ENCODE measurements around the gene GFOD2. TPM values are rescaled to one million over a fixed set of nuclear protein-coding genes. Genes with fewer than 3 reads are reported as not detected.
"Not testable (repeated sequence)": the region's sequence is repeated elsewhere in the genome, so short reads cannot be mapped to it uniquely, and the experiment has no call there.

Gene GFOD2
- polyA plus RNA-seq, 12 donors = 10.2 to 29.8 (median 13.1) TPM; not detected in 1

DNA sequence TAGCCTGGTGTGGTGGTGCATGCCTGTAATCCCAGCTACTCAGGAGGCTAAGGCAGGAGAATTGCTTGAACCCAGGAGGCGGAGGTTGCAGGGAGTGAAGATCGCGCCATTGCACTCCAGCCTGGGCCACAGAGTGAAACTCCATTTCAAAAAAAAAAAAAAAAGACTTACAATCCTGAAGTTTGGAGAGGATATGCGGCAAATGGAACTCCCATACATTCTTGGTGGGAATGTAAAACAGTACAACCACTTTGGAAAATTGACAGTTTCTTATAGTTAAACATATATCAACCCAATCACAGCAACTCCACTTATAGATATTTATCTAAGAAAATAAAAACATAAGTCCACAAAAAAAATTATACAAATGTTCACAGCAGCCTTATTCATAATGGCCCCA, 11.9 kb downstream of the GFOD2 start:
- no peak for DNase-seq

DNA sequence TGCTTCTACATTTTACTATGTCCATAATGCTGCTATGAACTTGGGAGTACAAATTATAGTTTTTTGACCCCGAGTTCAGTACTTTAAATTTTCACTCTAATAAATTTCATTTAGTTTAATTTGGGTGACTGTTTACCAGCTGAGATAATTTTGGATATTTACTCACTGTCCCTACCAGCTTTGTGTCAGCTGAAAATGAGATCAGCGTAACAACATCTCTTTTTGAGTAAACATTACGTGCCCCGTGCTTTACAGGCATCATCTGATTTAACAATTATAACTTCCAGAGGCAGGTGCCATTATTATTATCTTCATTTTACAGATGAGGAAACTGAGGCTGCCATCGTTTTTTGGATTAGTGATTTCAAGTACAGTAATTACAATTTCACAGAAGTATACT, 15.0 kb downstream of the GFOD2 start:
- no peak for DNase-seq

DNA sequence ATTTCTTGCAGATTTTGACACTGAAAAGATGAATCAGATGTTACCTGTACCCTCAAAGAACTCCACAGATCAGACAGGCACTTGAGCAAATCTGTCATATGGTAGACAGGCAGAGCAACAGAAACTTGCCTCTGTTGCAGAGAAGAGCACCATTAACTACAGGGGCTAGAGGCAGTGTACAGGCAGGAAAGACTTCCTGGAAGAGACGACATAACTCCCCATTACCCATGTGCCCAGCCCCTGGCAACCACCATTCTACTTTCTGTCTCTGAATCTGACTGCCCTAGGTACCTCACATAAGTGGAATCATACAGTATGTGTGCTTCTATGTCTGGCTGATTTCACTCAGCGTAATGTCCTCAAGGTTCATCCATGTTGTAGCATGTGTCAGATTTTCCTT, 15.5 kb downstream of the GFOD2 start:
- DNase-seq = no peak

DNA sequence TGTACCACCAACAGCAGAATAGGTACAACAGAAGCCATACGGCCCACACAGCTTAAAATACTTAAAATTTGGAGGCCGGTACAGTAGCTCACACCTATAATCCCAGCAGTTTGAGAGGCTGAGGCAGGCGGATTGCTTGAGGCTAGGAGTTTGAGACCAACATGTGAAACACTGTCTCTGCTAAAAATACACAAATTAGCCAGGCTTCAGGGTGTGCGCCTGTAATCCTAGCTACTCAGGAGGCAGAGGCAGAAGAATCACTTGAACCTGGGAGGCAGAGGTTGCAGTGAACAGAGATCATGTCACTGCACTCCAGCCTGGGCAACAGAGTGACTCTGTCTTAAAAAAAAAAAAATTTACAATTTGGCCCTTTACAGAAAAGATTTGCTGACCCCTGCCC, 17.0 kb downstream of the GFOD2 start:
- DNase-seq = no peak

DNA sequence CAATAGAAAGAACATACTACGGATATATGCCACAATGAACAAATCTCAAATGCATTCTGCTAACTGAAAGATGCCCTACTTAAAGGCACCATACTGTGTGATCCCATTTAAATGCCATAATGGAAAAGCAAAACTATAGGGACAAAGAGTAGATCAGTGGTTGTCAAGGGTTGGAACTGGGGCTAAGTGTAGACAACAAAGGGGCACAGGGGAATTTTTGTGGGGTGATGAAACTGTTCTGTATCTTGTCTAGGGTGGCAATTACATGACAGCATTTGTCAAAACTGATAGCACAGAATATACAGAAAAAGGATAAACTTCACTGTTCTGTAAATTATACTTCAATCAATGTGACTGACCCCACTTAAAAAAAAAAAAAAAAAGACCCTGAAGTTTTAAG, 17.7 kb downstream of the GFOD2 start:
- no peak for DNase-seq

DNA sequence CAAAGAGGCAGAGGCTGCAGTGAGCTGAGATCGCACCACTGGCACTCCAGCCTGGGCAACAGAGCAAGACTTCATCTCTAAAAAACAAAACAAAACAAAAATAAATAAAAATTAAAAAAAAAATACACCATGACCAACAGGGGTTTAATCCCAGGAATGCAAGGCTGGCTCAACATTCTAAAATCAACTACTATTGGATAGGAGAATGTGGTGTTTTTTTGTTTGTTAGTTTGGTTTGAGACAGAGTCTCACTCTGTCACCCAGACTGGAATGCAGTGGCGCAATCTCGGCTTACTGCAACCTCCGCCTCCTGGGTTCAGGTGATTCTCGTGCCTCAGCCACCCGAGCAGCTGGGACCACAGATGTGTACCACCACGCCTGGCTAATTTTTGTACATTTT, 19.9 kb downstream of the GFOD2 start:
- DNase-seq = no peak

DNA sequence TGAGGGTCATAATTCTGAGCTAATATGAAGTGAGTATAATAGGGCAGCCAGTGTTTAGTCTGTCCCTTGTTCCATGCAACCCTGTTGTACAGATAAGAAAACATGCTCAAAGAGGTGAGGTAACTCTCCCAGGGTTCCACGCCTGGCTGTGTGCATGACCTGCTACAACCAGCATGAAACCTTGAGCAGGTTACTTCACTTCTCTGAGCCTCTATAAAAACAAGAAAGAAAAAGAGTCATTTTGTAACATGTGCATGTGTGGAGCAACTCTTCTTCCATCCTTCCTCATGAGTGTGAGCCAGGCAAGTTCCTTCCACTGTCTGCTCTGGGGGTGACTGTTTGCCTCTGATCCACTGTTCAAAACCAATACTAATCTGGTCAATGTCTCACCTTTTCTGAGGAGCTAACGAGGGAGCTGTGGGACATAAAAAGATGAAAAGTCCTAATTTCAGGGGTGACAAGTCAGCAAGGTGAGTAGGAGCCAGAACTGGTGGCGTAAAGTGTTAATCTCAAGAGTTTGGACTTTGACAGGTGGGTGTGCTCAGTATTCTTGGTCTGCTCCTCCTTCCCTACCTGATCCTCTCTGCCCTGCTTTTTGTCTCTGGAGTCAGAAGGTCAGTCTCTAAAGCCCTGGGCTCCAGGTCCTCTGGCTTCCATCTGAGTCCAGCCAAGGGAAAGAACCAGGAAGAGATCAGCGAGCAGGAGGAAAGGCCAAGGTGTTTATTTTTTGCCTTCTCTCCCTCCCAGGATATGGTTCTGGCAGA, 21.5 kb downstream of the GFOD2 start:
- no peak for DNase-seq

DNA sequence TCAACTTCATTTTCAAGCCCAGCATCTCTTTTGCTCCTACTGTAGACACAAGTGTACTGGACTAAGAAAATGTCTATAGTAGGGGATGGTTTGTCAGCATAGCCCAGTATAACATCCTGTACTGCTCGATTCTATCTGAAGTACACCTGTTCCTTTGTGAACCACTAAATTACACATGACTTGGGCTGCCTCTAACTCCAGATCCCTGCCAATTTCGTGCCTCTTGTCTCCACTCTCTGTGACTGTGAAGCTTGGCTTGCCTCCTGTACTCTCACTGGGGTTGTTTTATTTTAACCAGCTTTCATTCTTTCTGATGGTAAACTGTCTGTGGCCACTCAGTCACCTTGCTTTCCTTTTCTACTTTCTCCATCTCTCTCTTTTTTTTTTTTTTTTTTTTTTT, 24.5 kb downstream of the GFOD2 start:
- DNase-seq = no peak

DNA sequence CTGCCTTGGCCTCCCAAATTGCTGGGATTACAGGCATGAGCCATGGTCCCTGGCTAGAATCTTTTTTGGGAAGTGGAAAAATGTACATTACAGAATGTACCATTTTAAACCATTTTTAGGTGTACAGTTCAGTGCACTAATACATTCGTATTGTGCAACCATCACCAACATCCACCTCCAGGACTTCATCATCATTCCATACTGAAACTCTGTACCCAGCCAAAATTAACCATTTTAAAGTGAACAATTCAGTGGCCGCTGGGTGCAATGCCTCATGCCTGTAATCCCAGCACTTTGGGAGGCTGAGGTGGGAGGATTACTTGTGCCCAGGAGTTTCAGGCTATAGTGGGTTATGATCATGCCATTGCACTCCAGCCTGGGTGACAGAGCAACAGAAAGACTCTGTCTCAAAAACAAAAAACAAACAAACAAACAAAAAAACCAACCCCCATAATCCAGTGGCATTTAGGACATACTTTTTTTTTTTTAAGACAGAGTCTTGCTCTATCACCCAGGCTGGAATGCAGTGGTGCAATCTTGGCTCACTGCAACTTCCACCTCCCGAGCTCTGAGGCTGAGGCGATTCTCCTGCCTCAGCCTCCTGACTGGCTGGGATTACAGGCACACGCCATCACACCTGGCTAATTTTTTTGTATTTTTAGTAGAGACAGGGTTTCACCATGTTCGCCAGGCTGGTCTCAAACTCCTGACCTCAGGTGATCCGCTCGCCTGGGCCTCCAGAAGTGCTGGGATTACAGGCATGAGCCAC, 25.4 kb downstream of the GFOD2 start:
- DNase-seq = not testable (repeated sequence)

DNA sequence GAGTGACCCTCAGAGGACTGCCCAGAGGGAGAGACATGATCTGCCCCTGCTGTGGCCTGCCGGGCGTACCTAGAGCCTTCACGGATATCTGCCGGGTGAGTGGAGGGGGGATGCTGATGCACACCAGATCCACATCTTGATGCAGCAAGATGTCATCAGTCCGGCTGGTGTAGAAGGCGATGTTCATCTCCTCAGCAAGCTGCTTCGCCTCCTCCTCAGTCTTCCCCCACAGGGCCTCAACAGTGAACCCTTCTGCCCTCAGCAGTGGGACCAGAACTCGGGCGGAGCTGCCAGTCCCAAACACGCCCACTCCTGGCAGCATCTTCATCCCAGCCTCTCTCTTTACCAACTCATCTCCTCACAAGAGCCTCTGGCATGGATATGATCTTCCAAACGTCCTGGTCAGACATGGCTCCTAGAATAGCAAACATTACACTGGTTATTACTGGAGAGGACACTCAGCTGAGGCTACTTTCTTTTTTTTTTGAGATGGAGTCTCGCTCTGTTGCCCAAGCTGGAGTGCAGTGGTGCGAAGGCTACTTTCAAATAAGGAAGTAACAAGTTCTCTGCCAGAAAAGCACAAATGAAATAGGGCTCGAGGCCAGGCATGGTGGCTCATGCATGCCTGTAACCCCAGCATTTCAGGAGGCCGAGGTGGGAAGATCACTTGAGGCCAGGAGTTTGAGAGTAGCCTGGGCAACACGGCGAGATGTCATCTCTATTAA, 33.6 kb downstream of the GFOD2 start:
- DNase-seq = no peak

DNA sequence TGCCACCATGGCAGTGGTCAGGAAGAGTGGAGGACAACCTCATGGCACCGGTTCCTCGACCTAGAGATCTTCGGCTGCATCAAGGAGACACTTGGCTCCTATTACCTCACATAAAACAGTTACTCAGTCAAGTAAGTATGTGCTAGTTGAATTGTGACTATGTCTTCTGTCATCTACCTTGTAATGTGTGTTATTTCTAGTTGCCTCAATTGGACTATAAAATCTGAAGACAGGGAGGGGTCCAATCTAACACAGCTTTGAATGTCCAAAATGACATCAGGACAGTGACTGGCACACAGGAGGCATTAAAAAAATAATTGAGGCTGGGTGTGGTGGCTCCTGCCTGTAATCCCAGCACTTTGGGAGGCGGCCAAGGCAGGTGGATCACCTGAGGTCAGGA, 35.3 kb downstream of the GFOD2 start:
- DNase-seq = no peak

DNA sequence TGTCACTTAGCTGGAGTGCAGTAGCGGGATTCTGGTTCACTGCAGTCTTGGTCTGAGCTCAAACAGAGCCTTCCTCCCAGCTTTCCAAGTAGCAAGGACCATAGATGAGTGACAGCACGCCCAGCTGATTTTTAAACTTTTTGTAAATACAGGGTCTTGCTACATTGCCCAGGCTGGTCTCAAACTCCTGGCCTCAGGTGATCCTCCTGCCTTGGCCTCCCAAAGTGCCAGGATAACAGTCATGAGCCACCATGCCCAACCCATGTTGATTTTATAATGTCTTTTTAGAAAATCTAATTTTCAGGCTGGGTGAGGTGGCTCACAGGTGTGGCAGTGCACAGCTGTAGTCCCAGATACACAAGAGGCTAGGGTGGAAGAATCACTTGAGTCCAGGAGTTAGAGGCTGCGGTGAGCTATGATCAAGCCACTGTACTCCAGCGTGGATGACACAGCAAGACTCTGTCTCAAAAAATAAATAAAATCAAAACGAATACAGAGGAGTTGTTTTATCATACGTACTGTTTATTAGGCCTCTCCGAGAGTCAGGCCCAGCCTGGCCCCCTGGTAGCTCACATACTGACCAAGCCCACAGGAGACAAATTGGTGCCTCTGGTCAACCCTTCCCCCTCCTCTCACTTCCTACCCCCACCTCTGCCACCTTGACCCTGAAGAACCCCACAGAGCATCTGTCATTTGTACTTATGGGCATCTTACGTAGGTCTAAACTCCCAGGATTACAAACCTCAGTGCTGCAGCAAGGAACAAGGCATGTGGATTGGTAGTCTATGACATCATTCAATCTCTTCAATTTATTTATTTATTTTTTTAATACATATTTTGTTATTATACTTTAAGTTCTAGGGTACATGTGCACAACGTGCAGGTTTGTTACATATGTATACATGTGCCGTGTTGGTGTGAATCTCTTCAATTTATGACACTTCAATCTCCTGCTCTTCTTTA, 38.9 kb downstream of the GFOD2 start:
- no peak for DNase-seq

DNA sequence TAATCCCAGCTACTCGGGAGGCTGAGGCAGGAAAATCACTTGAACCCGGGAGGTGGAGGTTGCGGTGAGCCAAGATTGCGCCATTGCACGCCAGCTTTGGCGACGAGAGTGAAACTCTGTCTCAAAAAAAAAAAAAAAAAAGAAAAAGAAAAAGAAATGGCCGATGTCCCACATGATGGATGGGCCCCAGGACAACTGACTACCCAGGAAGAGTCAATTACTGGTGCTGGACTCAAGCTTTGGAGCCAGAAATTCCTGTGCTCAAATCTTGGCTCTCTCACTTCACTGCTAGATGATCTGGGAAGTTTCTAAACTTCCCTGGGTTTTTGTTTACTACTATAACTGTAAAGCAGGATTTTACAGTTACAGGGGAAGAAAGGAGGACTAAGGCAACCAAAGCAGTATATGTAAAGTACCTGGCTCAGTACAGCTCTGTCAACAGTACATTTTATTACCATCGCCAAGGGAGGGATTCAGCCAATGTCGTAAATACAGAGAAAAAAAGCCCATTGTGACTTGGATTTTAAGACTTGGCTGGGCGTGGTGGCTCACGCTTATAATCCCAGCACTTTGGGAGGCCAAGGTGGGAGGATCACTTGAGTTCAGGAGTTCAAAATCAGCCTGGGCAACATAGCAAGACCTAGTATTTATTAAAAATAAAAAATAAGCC, 40.6 kb downstream of the GFOD2 start:
- no peak for DNase-seq

DNA sequence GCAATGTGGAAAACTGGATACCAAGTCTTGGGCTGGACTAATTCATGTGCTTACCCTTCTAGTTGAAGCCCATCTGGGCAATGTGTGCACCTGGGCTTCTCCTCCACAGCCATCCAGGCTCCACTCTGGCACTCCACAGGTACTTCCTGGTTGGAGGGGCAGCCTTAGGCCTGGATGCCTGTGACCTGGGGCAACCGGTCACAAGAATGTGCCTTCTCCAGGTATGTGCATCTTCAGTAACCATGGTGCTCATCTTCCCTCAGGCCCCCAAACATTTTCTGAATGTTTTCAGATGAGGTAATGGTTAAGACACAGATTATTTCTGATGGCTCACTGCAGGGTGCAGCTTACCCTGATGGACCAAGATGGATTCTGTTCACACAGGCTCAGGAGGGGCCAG, 41.4 kb downstream of the GFOD2 start:
- DNase-seq = no peak

DNA sequence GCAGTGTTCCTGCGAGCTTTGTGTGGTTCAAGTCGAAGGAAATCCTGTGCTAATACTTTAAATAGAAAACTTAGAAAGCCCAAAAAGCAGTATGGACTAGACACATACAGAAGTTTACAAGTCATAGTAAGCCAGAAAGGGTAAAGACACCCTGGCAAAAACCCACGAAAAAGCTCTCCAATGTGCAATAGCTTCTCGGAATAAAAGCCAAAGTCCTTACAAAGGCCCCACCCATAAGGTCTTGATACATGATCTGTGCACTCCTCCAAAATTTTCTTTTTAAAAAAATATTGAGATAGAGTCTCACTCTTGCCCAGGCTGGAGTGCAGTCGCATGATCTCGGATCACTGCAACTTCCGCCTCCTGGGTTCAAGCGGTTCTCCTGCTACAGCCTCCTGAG, 42.2 kb downstream of the GFOD2 start:
- no peak for DNase-seq

DNA sequence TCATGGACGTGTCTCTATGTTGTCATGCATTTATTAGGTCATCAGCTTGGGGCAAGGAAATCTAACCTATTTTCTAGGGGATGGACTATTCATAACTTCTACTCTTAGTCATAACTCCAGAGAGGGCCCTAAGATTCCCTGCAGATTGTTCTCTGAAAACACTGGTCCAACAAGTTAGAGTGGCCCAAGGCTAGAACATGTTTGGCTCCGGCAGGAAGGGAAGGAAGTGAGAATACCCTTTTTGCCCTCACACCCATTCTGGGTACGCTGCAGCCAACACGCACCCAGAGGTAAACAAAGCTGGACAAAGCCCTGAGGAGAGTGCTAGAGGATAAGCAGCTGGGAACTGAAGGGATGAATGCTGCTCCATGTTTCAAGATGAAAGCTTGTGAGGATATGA, 42.6 kb downstream of the GFOD2 start:
- DNase-seq = no peak

DNA sequence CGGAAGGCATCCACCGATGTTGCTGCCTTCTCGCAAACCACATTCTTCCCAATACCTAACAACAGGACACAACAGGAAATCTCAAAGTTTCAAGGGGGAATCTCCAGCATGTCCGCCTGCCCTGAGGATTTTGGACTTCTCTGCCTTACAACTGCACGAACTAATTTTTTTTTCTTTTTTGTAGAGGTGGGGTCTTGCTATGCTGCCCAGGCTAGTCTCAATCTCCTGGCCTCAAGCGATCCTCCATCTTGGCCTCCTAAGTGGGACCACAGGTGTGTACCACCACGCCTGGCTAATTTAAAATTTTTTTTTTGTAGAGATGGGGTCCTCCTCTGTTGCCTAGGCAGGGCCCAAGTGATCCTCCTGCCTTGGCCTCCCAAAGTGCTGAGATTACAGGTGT, 43.1 kb downstream of the GFOD2 start:
- DNase-seq = no peak

DNA sequence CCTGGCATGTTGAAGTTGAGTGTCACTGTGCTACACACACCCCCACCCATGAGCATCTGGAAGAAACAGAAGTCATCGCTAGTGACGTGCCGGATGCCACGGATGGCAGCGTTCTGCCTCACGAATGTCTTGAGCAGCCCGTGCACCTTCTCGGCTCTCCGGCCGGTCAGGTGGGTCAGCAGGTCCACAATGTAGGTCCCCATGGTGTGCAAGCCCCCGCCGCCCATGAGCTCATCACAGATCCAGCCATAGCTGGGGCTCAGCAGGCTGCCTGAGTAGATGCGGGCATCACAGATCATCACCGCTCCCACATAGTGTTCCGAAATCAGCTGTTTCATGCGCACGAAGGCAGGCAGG, 43.6 kb downstream of the GFOD2 start:
- no peak for DNase-seq

DNA sequence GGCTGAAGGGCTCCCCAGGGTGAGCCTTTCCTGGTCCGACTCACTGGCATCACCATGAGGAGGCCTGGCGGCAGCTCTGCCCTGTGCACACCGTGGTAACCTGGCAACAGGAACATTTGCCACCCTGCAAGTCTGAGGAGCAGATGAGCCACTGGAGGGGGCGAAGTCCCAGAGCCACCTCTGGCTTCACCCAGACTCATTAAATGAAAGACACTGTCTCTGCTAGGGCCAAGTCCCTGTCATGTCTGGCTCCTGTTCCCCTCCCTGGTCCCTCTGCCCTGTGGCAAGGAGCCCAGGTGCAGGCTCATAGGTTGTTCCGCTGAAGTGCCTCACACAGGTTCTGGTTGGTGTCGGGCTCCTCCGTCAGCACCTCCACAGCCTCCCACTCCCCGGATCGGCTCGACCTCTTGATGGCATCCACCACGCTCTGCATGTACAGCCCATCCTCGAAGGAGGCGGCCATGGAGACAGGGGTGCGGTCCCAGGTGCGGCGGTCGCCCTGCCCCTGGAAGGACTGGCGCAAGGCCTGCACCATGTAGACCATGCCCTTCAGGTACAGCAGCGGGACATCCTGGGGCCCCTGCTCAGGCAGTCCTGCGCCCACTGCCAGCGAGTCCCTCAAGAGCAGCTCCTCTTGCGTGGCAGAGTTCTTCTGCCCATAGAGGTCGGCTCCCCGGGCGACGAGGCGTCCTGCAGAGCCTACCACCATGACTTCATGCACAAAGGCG, 44.1 kb downstream of the GFOD2 start:
- DNase-seq = no peak
